Ramos (cell line): ENCODE results near the gene ORM1.
"Not testable (repeated sequence)": the region's sequence is repeated elsewhere in the genome, so short reads cannot be mapped to it uniquely, and the experiment has no call there.

Experiments used
- in situ Hi-C: fragments of 300-500 bp; cut with MboI; formaldehyde crosslinking; loops from one replicate; pipeline ENCODE4 v1.14.3; 2022; ENCODE audit warnings: low sequenced_read_pairs; ENCODE audit not compliant: unreplicated experiment

ORM1 gene

GRCh38 chr9:114319147-114319546, 3.8 kb upstream of the ORM1 start:
- in situ Hi-C loops: no loop called here

GRCh38 chr9:114320710-114321109, 2.2 kb upstream of the ORM1 start:
- in situ Hi-C loops: not testable (repeated sequence)

GRCh38 chr9:114321759-114322158, 1.1 kb upstream of the ORM1 start:
- in situ Hi-C loops: no loop called here

- in situ Hi-C loops: not testable (repeated sequence)
Measured at GRCh38 chr9:114322160-114322818, 609 bp upstream of the ORM1 start.

GRCh38 chr9:114323849-114324248, 951 bp downstream of the ORM1 start:
- in situ Hi-C loops: not testable (repeated sequence)

- in situ Hi-C loops: no loop called here
Measured at GRCh38 chr9:114324492-114324891, 1.6 kb downstream of the ORM1 start.

GRCh38 chr9:114324965-114325364, 2.1 kb downstream of the ORM1 start:
- in situ Hi-C loops: not testable (repeated sequence)

- in situ Hi-C loops: not testable (repeated sequence)
Measured at GRCh38 chr9:114325684-114326254, 2.9 kb downstream of the ORM1 start.

- in situ Hi-C loops: no loop called here
Measured at GRCh38 chr9:114327749-114328148, 4.9 kb downstream of the ORM1 start.

- in situ Hi-C loops: not testable (repeated sequence)
Measured at GRCh38 chr9:114328357-114328820, 5.5 kb downstream of the ORM1 start.

GRCh38 chr9:114328937-114329624, 6.2 kb downstream of the ORM1 start:
- in situ Hi-C loops: not testable (repeated sequence)

GRCh38 chr9:114329625-114330022, 6.7 kb downstream of the ORM1 start, which contains the start of gene ORM2:
TSS of gene ORM2 (plus strand) at chr9:114329869. CDS start at chr9:114329905, 36 bp downstream.
- in situ Hi-C loops: not testable (repeated sequence)

- in situ Hi-C loops: no loop called here
Measured at GRCh38 chr9:114330636-114331035, 7.7 kb downstream of the ORM1 start.

GRCh38 chr9:114331229-114332195, 8.6 kb downstream of the ORM1 start:
- in situ Hi-C loops: not testable (repeated sequence)

GRCh38 chr9:114332474-114333040, 9.7 kb downstream of the ORM1 start:
- in situ Hi-C loops: not testable (repeated sequence)

GRCh38 chr9:114333718-114334117, 10.8 kb downstream of the ORM1 start:
- in situ Hi-C loops: not testable (repeated sequence)

- in situ Hi-C loops: no loop called here
Measured at GRCh38 chr9:114334490-114334889, 11.6 kb downstream of the ORM1 start.

- in situ Hi-C loops: no loop called here
Measured at GRCh38 chr9:114335745-114336144, 12.8 kb downstream of the ORM1 start.

- in situ Hi-C loops: no loop called here
Measured at GRCh38 chr9:114336157-114336556, 13.3 kb downstream of the ORM1 start.
